Muscle layer of duodenum (tissue), 2 donors: ENCODE data around the gene PCK2.
A peak's percentile ranks its signal among the peaks of the same experiment; 100 is the strongest.

ENCODE experiments used
- H3K27ac ChIP-seq: one replicate; pipeline ENCODE4 v1.7.0; 2013; ENCODE audit warnings: mild to moderate bottlenecking, low read length
- H3K27me3 ChIP-seq: one replicate; pipeline ENCODE4 v1.7.0; 2013; ENCODE audit warnings: low read depth, mild to moderate bottlenecking, control low read depth, low read length
- H3K36me3 ChIP-seq, 2 donors: one replicate each; pipeline ENCODE4 v1.7.0; 2013; ENCODE audit warnings: low read length in 2 of 2, control low read depth in 1 of 2, mild to moderate bottlenecking in 1 of 2; ENCODE audit not compliant: insufficient read depth in 2 of 2, control insufficient read depth in 1 of 2
- H3K4me1 ChIP-seq, 2 donors: one replicate each; pipeline ENCODE4 v1.7.0; 2013; ENCODE audit warnings: low read length in 2 of 2, mild to moderate bottlenecking in 2 of 2, control low read depth in 1 of 2, moderate library complexity in 1 of 2; ENCODE audit not compliant: insufficient read depth in 2 of 2, control insufficient read depth in 1 of 2
- H3K4me3 ChIP-seq, 2 donors: one replicate each; pipeline ENCODE4 v1.7.0; 2013; ENCODE audit warnings: low read length in 2 of 2, low read depth in 1 of 2, mild to moderate bottlenecking in 1 of 2
- H3K9me3 ChIP-seq, 2 donors: one replicate each; pipeline ENCODE4 v1.7.0; 2013; ENCODE audit warnings: low read length in 2 of 2, control low read depth in 1 of 2, mild to moderate bottlenecking in 1 of 2; ENCODE audit not compliant: control insufficient read depth in 1 of 2
- donor health status: healthy.

PCK2 gene

DNA sequence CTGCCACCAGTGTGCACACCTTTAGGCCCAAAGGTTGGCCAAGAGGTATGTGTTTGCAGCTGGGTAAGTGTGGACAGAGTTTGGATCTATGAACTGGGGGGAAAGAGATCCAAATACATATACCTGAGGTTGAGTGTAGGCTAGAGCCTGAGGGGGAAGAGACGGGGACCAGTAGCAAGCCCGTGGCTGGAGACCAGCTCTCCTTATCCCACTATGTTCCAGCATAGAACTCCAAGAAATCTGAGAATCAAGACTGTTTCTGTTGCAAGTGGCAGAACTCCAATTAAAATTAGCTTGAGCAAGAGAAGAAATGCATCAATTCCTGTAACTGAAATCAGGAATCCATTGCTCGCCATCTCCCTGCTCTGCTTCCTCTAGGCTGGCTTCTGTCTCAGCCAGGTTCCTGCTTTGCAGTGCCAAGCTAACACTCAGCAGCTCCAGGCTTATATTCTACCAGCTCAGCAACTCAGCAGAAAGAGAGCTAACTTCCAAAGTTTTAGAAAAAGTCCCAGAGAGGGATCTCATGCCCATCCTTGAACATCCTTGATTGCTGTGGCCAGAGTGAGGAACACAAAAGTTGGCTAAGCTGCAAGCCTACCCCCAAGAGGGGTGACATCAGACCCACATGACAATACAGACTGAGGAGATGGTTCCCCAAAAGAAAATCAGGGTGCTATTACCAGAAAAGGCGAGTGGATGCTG is 1.5 kb upstream of the PCK2 start:
- Histone ChIP-seq H3K4me3 (no peak overlapping the region), H3K27ac (no peak overlapping the region), H3K4me1 (peaks cover 6 to 9% of the 10 kb centered on the region in 2 donors), H3K9me3 (no peaks in the 10 kb centered on the region), H3K27me3 (no peaks in the 10 kb centered on the region), H3K36me3 (no peaks in the 10 kb centered on the region)

DNA sequence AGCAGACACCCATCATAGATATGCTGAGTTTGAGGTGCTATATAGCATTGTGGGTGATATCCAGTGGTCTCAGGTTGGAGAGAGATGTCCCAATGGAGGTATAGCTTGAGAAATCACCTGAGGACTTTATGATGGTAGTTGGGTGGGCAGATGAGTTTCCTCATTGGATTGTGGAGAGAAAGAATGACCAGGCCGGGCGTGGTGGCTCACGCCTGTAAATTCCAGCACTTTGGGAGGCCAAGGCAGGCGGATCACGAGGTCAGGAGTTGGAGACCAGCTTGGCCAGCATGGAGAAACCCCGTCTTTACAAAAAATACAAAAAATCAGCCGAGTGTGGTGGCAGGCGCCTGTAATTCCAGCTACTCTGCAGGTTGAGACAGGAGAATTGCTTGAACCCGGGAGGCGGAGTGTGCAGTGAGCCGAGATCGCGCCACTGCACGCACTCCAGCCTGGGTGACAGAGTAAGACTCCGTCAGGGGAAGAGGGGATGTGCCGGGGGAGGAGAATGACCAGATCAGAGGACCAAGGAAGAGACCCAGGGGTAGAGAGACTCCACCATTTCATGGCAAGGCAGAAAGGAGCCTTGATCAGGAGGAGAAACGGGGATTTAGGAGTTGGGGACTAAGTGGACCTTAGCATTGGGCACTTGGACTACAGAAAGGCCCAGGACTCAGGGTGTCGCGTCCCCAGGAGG is 757 bp upstream of the PCK2 start:
- peak overlapping the region; percentile 81 for H3K27ac ChIP-seq
- no peaks in the 10 kb centered on the region for H3K9me3 ChIP-seq
- H3K36me3 ChIP-seq = peaks cover 0 to 1% of the 10 kb centered on the region in 2 donors
- peak overlapping the region; percentile 75 to 86 for H3K4me3 ChIP-seq
- no peaks in the 10 kb centered on the region for H3K27me3 ChIP-seq
- H3K4me1 ChIP-seq = peaks cover 6 to 9% of the 10 kb centered on the region in 2 donors

DNA sequence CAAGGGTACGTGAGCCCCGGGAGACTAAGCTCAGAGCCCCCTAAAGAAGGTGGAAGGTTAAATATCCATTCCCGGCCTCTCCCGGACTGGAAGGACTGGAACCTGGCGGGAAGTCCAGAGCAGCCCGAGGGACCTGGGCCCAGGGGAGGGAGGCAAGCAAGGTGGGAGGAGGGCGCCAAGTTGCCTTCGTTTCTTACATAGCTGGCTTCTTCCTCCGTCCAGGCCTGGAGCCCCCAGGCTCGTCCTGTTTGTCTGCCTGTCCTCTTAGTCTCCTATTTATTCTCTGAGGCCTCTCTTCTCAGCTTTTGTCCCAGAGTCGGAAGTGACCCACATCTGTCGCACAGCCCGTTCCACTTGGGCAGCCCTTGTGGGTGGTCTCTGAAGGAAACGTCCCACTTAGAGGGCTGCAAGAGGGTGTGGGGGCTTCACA is 745 bp downstream of the PCK2 start:
- Histone ChIP-seq H3K27ac (peak overlapping the region; percentile 94), H3K9me3 (no peaks in the 10 kb centered on the region), H3K4me3 (peak overlapping the region; percentile 75 to 86), H3K27me3 (no peaks in the 10 kb centered on the region), H3K4me1 (peaks cover 6 to 9% of the 10 kb centered on the region in 2 donors), H3K36me3 (peaks cover 0 to 7% of the 10 kb centered on the region in 2 donors)

DNA sequence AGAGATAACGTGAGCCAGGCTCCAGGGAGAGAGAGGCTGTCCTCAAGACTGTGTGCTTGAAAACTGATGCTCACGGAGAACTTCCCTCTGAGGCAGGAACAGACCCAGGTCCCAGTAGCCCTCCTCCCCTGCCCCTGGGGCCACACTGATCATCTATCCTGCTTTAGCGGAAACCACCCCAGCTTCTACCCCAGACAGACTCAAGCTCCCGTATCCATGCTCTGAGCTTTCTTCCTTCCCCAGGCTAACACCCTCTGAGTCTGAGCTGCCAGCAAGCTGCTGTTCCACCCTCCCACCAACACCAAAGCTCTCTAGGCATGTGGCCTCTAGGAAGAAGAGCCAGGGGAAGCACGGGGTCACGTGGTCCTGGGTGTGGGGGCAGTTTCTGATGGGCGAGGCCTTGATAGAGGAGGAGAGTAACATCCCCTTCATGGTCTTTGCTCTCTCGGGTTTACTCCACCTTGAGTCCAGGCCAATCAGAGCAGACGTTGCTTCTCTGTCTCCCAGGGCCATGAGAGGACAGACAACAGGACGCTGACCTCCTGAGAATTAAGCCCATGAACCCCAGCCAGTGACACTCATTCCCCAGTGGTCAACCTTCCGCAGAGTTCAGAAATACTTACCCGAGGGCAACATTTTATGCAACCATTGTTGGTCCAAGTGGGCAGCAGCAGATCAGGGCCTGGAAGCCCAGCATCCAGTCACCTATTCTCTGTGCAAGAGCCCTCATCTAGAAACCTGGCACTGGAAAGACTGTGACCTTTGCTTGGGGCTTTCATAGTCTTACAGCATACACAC is 1.4 kb downstream of the PCK2 start:
- peak overlapping the region; percentile 94 for H3K27ac ChIP-seq
- H3K27me3 ChIP-seq = no peaks in the 10 kb centered on the region
- peak overlapping the region; percentile 75 to 86 for H3K4me3 ChIP-seq
- H3K36me3 ChIP-seq = peaks cover 0 to 12% of the 10 kb centered on the region in 2 donors
- peaks cover 6 to 9% of the 10 kb centered on the region in 2 donors for H3K4me1 ChIP-seq
- no peaks in the 10 kb centered on the region for H3K9me3 ChIP-seq

DNA sequence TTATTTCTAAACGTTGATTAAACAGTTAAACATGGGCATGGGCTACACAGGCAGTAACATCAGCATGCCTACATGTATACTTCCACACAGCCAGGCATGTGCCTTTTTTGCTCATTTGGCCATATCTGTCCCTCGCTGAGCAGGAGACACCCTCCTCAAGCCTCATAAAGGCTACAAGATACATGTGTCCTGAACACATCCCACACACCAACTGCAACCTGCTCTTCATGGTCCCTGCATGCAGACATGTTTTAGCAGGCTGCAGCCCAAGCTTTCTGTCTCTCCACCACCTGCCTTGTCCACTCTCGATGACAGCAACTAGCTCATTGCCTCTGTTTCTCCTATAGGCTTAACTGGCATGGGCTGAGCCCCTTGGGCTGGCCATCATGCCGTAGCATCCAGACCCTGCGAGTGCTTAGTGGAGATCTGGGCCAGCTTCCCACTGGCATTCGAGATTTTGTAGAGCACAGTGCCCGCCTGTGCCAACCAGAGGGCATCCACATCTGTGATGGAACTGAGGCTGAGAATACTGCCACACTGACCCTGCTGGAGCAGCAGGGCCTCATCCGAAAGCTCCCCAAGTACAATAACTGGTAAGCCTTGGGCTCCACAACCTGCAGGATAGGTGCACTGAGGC is 2.6 kb downstream of the PCK2 start:
- H3K4me1 ChIP-seq = peaks cover 6 to 9% of the 10 kb centered on the region in 2 donors
- no peaks in the 10 kb centered on the region for H3K27me3 ChIP-seq
- no peaks in the 10 kb centered on the region for H3K9me3 ChIP-seq
- H3K4me3 ChIP-seq = no peak overlapping the region
- no peak overlapping the region for H3K27ac ChIP-seq
- peaks cover 4 to 22% of the 10 kb centered on the region in 2 donors for H3K36me3 ChIP-seq

DNA sequence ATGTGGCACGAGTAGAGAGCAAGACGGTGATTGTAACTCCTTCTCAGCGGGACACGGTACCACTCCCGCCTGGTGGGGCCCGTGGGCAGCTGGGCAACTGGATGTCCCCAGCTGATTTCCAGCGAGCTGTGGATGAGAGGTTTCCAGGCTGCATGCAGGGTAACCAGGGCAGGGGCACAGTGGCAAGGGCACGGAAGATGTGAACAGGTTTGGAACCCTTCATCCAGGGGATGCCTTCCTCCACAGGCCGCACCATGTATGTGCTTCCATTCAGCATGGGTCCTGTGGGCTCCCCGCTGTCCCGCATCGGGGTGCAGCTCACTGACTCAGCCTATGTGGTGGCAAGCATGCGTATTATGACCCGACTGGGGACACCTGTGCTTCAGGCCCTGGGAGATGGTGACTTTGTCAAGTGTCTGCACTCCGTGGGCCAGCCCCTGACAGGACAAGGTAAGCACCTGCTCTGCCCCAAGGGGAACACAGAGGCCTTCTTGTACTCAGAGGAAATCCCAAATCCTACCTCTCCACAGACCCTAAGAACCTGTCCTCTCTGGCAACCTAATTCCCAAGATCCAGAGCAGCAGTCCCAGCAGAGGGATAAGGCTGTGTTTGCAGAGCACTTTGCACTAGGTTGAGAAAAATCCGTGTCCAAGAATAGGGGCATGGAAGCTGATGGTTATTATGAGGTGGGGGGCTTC is 4.3 kb downstream of the PCK2 start:
- H3K27ac ChIP-seq = no peak overlapping the region
- H3K36me3 ChIP-seq = peaks cover 4 to 34% of the 10 kb centered on the region in 2 donors
- H3K27me3 ChIP-seq = no peaks in the 10 kb centered on the region
- peaks cover 6 to 9% of the 10 kb centered on the region in 2 donors for H3K4me1 ChIP-seq
- H3K4me3 ChIP-seq = no peak overlapping the region
- no peaks in the 10 kb centered on the region for H3K9me3 ChIP-seq

DNA sequence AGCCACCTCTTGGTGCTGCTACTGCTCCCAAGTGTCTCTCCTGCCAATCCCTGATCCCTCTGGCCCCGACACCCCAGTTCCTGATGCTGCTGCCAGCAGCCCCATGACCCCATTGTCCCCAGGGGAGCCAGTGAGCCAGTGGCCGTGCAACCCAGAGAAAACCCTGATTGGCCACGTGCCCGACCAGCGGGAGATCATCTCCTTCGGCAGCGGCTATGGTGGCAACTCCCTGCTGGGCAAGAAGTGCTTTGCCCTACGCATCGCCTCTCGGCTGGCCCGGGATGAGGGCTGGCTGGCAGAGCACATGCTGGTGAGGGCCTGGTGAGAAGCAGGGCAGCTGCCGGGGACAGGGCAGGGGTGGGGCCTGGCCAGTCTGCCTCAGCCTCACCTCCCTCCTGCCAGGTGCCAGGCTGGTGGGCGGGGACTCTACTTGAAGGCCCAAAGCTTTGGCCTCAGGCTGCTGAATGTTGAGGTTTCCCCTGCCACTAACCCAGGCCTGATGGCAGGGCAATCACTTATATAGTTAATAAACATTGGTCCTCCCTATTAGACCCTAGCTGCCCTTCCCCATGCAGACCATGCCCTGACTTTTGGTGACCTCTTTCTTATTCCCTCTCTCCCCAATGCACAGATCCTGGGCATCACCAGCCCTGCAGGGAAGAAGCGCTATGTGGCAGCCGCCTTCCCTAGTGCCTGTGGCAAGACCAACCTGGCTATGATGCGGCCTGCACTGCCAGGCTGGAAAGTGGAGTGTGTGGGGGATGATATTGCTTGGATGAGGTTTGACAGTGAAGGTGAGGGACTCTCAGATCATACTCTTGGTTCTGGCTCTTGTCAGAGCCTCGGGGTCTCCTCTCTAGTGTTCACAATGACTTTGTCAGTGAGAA is 5.1 kb downstream of the PCK2 start:
- Histone ChIP-seq H3K27me3 (no peaks in the 10 kb centered on the region), H3K9me3 (no peaks in the 10 kb centered on the region), H3K27ac (no peak overlapping the region), H3K4me3 (no peak overlapping the region), H3K36me3 (peaks cover 10 to 37% of the 10 kb centered on the region in 2 donors), H3K4me1 (peaks cover 3 to 9% of the 10 kb centered on the region in 2 donors)

DNA sequence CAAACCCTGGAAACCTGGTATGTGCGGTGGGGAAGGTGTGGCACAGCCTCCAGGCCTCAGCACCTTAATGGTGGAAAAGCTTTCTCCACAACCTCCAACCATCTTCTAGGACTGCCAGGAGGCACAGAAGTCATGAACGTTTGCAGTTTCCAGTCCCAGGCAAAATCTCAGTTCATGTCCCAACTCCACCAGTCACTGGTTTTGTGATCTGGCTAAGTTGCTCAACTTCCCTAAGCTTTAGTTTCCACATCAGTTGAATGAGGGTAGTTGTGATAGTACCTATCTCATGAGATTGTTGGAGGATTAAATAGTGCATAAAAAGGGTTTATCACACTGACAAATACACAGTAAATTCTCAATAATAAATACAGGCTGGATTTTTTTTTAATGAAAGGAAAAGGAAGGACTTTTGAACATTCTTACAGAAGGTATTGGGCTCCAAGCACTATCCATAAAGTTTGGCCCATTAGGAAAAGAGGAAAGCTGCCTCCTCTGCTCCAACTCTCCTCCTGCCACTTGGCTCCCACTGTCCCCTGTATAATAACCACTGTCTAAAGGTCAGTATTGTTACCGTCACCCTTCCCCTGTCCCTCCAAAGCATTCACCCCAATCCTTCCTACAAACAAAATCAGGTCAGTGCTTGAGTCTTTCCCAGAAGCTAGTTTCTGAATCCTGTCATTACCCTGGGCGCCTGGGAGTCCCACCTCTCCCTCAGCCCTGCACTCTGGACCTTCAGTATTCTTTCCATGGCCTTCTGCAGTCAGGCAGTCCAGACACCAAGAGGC is 6.3 kb downstream of the PCK2 start:
- no peak overlapping the region for H3K27ac ChIP-seq
- H3K36me3 ChIP-seq = peaks cover 10 to 37% of the 10 kb centered on the region in 2 donors

DNA sequence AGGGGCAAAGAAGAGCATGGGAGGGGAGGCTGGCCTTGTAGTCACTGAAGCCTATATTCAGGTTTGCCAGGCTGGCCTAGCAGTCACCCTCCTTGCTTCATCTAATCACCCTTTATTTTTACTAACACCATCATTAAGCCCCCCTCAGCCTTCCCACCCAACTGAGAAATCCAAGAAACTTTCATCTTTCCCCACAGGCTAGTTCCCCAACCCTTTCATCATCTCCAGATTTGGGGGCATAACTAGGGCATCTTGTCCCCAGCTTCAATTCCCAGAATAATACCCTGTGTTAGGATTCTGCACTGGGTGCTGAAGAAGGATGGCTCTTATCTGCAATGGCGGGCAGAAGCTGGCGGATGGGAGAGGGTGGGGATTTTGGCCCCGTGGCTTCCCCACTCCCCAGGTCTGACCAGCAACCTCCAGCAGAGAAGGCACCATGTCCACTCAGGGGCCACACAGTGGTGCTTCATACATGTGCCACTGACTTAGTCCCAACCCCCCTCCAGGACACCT is 6.9 kb downstream of the PCK2 start:
- Histone ChIP-seq H3K27ac (no peak overlapping the region), H3K4me3 (no peak overlapping the region), H3K27me3 (no peaks in the 10 kb centered on the region), H3K36me3 (peaks cover 10 to 37% of the 10 kb centered on the region in 2 donors), H3K4me1 (no peaks in the 10 kb centered on the region), H3K9me3 (no peaks in the 10 kb centered on the region)

More for the DNA sequence above, 6.3 kb downstream of the PCK2 start:
- Histone ChIP-seq H3K4me1 (peaks cover 2% of the 10 kb centered on the region in 2 donors), H3K4me3 (no peak overlapping the region), H3K27me3 (no peaks in the 10 kb centered on the region), H3K9me3 (no peaks in the 10 kb centered on the region)
